ENCODE results near the gene TGM3. TPM values are rescaled to one million over a fixed set of nuclear protein-coding genes. Genes with fewer than 3 reads are reported as not detected.

Gene TGM3
- total RNA-seq, 1 experiment from 2014 or later: not detected

- Histone ChIP-seq H3K9me3 (ENCODE audit: insufficient read depth, low read depth) (no peaks in the 10 kb centered on the region), H3K27ac (no peak overlapping the region), H2AFZ (no peak overlapping the region), H3K4me2 (no peak overlapping the region), H4K20me1 (ENCODE audit: insufficient read depth) (no peaks in the 10 kb centered on the region), H3K4me1 (replicated peaks; ENCODE audit: insufficient read depth) (peaks cover 34% of the 10 kb centered on the region), H3K9me2 (ENCODE audit: insufficient read depth) (no peaks in the 10 kb centered on the region), H3K79me2 (ENCODE audit: low read depth) (no peaks in the 10 kb centered on the region), H3K27me3 (ENCODE audit: insufficient read depth, low read depth) (no peaks in the 10 kb centered on the region), H3F3A (ENCODE audit: insufficient read depth, low read depth) (peaks cover 31% of the 10 kb centered on the region), H3K4me3 (no peak overlapping the region), H3K36me3 (ENCODE audit: low read depth) (no peaks in the 10 kb centered on the region)
- BruUV-seq (replicated peaks): no TSS peak
- CTCF ChIA-PET: no interaction called here
- POLR2A ChIA-PET (ENCODE audit: unreplicated experiment): no interaction called here
- intact Hi-C loops (cut with micrococcal nuclease; ENCODE audit: unreplicated experiment): no loop called here
- DNase-seq: no peak
- no peak for TF ChIP-seq EZH2 (IDR thresholded peaks at IDR 0.05; ENCODE audit: low read depth)
- TF ChIP-seq CTCF (conservative IDR thresholded peaks at IDR 0.05): no peak
Observed at GRCh38 chr20:2312876-2313275, 17.1 kb downstream of the TGM3 start.

GRCh38 chr20:2313316-2313715, 17.5 kb downstream of the TGM3 start:
- no TSS peak for BruUV-seq (replicated peaks)
- Histone ChIP-seq H3K4me2 (peak overlapping the region; percentile 70; the same call in 1 of the 2 replicates), H3K9me2 (ENCODE audit: insufficient read depth) (no peaks in the 10 kb centered on the region), H3K36me3 (ENCODE audit: low read depth) (no peaks in the 10 kb centered on the region), H4K20me1 (ENCODE audit: insufficient read depth) (no peaks in the 10 kb centered on the region), H3F3A (ENCODE audit: insufficient read depth, low read depth) (peaks cover 31% of the 10 kb centered on the region), H2AFZ (no peak overlapping the region), H3K4me1 (replicated peaks; ENCODE audit: insufficient read depth) (peaks cover 34% of the 10 kb centered on the region), H3K9me3 (ENCODE audit: insufficient read depth, low read depth) (no peaks in the 10 kb centered on the region), H3K4me3 (no peak overlapping the region), H3K27me3 (ENCODE audit: insufficient read depth, low read depth) (no peaks in the 10 kb centered on the region), H3K27ac (peak overlapping the region; percentile 91; the same call in 1 of the 2 replicates), H3K79me2 (ENCODE audit: low read depth) (no peaks in the 10 kb centered on the region)
- DNase-seq: no peak
- intact Hi-C loops (cut with micrococcal nuclease; ENCODE audit: unreplicated experiment): no loop called here
- ChIA-PET POLR2A (ENCODE audit: unreplicated experiment) (no interaction called here), CTCF (no interaction called here)
- TF ChIP-seq EZH2 (IDR thresholded peaks at IDR 0.05; ENCODE audit: low read depth): no peak
- no peak for TF ChIP-seq CTCF (conservative IDR thresholded peaks at IDR 0.05)

GRCh38 chr20:2314759-2315439, 19.1 kb downstream of the TGM3 start:
- CTCF ChIA-PET: interaction anchor here (0.6 kb wide), 1 partner anchor 203 kb away, joined by 6 read pairs; no protein-coding TSS in a partner anchor
- no peaks in the 10 kb centered on the region for H4K20me1 ChIP-seq (ENCODE audit: insufficient read depth)
- intact Hi-C loops (cut with micrococcal nuclease; ENCODE audit: unreplicated experiment): no loop called here
- no peaks in the 10 kb centered on the region for H3K9me2 ChIP-seq (ENCODE audit: insufficient read depth)
- H3K36me3 ChIP-seq (ENCODE audit: low read depth): no peaks in the 10 kb centered on the region
- peaks cover 34% of the 10 kb centered on the region for H3K4me1 ChIP-seq (replicated peaks; ENCODE audit: insufficient read depth)
- no peaks in the 10 kb centered on the region for H3K27me3 ChIP-seq (ENCODE audit: insufficient read depth, low read depth)
- no peaks in the 10 kb centered on the region for H3K9me3 ChIP-seq (ENCODE audit: insufficient read depth, low read depth)
- peak overlapping the region; percentile 15; the same call in 1 of the 2 replicates for H3K4me3 ChIP-seq
- BruUV-seq (replicated peaks): no TSS peak
- H3K4me2 ChIP-seq: peak overlapping the region; percentile 70
- H2AFZ ChIP-seq: peak overlapping the region; percentile 74; the same call in 1 of the 2 replicates
- H3K79me2 ChIP-seq (ENCODE audit: low read depth): no peaks in the 10 kb centered on the region
- peak overlapping the region; percentile 91 for H3K27ac ChIP-seq
- peaks cover 31% of the 10 kb centered on the region for H3F3A ChIP-seq (ENCODE audit: insufficient read depth, low read depth)
- DNase-seq: peak; percentile 72 to 97
- no peak for TF ChIP-seq CTCF (conservative IDR thresholded peaks at IDR 0.05)
- POLR2A ChIA-PET (ENCODE audit: unreplicated experiment): interaction anchor here (0.5 to 0.6 kb wide), 3 partner anchors 207 to 376 kb away, joined by 3 to 7 read pairs (median 4); no protein-coding TSS in a partner anchor
